PC-3 (cell line): ENCODE data around the gene TMEM130.

Experiments
- CTCF ChIP-seq: fragments of 300-600 bp; sonication (generic); conservative IDR thresholded peaks from 2 replicates; pipeline ENCODE4 v1.5.1; 2017; ENCODE audit warnings: antibody characterized with exemption, low read depth, mild to moderate bottlenecking, low read length
- EZH2 ChIP-seq: fragments of 300-600 bp; sonication (generic); IDR thresholded peaks from one replicate; pipeline ENCODE4 v1.6.1; 2017; ENCODE audit warnings: antibody characterized with exemption, mild to moderate bottlenecking, low read length; ENCODE audit not compliant: unreplicated experiment

DNA sequence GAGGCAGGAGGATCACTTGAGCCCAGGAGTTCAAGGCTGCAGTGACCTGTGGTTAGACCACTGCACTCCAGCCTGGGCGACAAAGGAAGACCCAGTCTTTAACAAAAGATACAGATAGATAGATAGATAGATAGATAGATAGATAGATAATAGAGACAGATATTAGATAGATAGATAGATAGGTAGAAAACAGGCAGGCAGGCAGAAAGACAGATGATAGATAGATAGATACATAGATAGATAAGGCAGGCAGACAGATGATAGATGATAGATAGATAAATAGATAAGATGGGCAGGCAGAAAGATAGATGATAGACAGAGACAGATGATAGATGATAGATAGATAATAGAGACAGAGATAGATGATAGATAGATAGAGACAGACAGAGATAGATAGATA lies 54.5 kb downstream of the TMEM130 start:
- TF ChIP-seq CTCF (no peak), EZH2 (no peak)
